Measurements from ENCODE around the gene PUSL1.

- TF ChIP-seq CTCF (IDR thresholded peaks at IDR 0.05; ENCODE audit: low read depth, low read length) (no peak), EZH2phosphoT487 (IDR thresholded peaks at IDR 0.05; ENCODE audit: low read depth) (no peak)
These were observed 2.9 kb upstream of the PUSL1 start for GRCh38 chr1:1305300-1306069.

Data from OCI-LY3 (cell line).